Measurements from ENCODE around the gene FOXRED2.

The FOXRED2 gene

DNA sequence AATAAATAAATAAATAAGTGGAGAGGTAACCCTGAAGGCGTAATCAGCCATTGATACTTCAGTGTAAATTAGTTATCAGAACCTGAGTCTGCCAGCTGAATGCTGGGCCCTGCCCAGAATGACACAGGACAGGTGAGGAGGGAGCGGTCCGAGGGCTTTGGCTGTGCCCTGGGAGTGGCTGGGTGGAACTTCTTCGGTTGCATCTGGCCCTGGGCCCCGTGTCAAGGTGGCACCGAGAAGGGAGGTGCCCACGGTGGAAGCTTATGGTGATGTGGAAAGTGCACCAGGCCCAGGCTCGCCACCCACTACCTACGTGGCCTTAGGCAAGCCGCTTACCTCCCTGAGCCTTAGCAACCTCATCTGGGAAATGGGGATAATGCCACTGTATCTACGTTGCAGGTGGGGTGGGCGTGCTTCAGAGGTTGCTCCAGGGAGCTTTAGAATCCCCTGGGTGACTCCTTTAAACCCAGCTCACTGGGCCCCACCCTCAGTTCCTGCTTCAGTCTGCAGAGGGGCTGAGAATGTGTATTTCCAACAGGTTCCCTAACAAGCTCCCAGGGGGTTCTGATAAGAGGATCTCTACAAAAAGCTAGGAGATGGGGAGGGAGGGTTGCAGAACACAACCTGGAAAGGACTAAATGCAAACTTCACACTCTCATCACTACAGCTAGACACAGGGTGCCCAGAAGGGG lies 64.2 kb downstream of the FOXRED2 start:
- Histone ChIP-seq H3K36me3 (replicated peaks) (no peaks in the 10 kb centered on the region), H3K9me3 (no peaks in the 10 kb centered on the region), H3K27me3 (ENCODE audit: low read depth) (no peaks in the 10 kb centered on the region), H3K4me1 (no peaks in the 10 kb centered on the region), H3K4me3 (no peak overlapping the region)
- no peak for DNase-seq (ENCODE audit: low spot score in 2 of 2)
- in situ Hi-C loops (cut with MboI; ENCODE audit: low sequenced_read_pairs): no loop called here

DNA sequence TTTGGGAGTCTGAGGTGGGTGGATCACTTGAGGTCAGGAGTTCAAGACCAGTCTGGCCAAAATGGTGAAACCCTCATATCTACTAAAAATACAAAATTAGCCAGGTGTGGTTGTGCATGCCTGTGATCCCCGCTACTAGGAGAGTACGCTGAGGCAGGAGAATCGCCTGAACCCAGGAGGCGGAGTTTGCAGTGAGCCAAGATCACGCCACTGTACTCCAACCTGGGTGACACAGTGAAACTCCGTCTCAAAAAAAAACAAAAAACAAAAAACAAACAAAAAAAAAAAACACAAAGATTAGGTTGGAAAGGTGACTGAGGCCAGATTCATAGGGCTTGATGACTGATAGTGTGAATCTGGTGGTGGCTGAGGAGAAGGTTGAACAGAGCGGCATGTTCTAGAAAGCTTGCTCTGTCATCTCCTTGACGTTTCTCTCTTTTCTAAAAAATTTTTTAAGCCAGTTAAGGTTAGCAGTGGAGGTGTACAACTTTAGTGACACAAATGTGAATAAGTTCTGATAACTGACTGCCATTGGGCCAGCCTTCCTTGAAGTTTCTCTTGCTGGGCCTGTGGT lies 66.3 kb downstream of the FOXRED2 start:
- in situ Hi-C loops (cut with MboI; ENCODE audit: low sequenced_read_pairs): no loop called here
- no peaks in the 10 kb centered on the region for H3K4me1 ChIP-seq

GRCh38 chr22:36439481-36440271 lies 67.2 kb downstream of the FOXRED2 start:
- no peaks in the 10 kb centered on the region for H3K4me1 ChIP-seq
- no peak for DNase-seq (ENCODE audit: low spot score in 2 of 2)
- H3K36me3 ChIP-seq (replicated peaks): no peaks in the 10 kb centered on the region
- no peaks in the 10 kb centered on the region for H3K9me3 ChIP-seq
- in situ Hi-C loops (cut with MboI; ENCODE audit: low sequenced_read_pairs): no loop called here
- no peak overlapping the region for H3K4me3 ChIP-seq
- H3K27me3 ChIP-seq (ENCODE audit: low read depth): no peaks in the 10 kb centered on the region

More for the DNA sequence above, 66.3 kb downstream of the FOXRED2 start:
- no peaks in the 10 kb centered on the region for H3K9me3 ChIP-seq
- DNase-seq (ENCODE audit: low spot score in 2 of 2): no peak
- H3K27me3 ChIP-seq (ENCODE audit: low read depth): no peaks in the 10 kb centered on the region
- no peaks in the 10 kb centered on the region for H3K36me3 ChIP-seq (replicated peaks)
- no peak overlapping the region for H3K4me3 ChIP-seq

Measured in HAP-1 (cell line).